Left lung (tissue), 10 donors: ENCODE results near the gene NFIA. TPM values are rescaled to one million over a fixed set of nuclear protein-coding genes. Genes with fewer than 3 reads are reported as not detected.

Experiments
- ATAC-seq: fragments of 200-7000 bp; cut with Tn5 transposase; one replicate; pipeline ENCODE4 v1.9.1; 2020; ENCODE audit warnings: moderate library complexity
- DNase-seq, 4 donors: peaks; one replicate each; pipeline ENCODE4 v3.0.0-alpha.2; 2013 to 2020
- H3K27ac ChIP-seq, 2 donors: fragments of 200-600 bp; sonication (generic) in 1 of 2; one replicate each; pipeline versions ENCODE4 v1.5.0 to v1.8.0; 2020 to 2021
- H3K27me3 ChIP-seq, 2 donors: fragments of 200-600 bp; sonication (generic) in 1 of 2; one replicate each; pipeline versions ENCODE4 v1.5.0 to v1.8.0; 2020 to 2021
- H3K36me3 ChIP-seq, 2 donors: fragments of 200-600 bp; sonication (generic) in 1 of 2; one replicate each; pipeline versions ENCODE4 v1.5.0 to v1.8.0; 2020 to 2021
- H3K4me1 ChIP-seq, 2 donors: fragments of 200-600 bp; one replicate each; pipeline ENCODE4 v1.8.0; 2021
- H3K4me3 ChIP-seq, 2 donors: fragments of 200-600 bp; sonication (generic) in 1 of 2; one replicate each; pipeline versions ENCODE4 v1.5.0 to v1.8.0; 2020 to 2021; ENCODE audit warnings: mild to moderate bottlenecking in 1 of 2
- H3K9me3 ChIP-seq, 2 donors: fragments of 200-600 bp; sonication (generic) in 1 of 2; one replicate each; pipeline versions ENCODE4 v1.5.0 to v1.8.0; 2020 to 2021
- intact Hi-C, 2 donors: fragments of 100-400 bp; cut with DNase I; formaldehyde crosslinking; loops; one replicate each; pipeline versions ENCODE4 v1.11.2 to v1.14.2; 2022
- polyA plus RNA-seq, 6 donors: library from polyadenylated mRNA; unstranded; fragments of 120-200 nt; gene quantifications; one replicate each; pipeline ENCODE4 v1.2.1, GENCODE V29; 2013; ENCODE audit not compliant: insufficient read length in 6 of 6
- total RNA-seq, 2 donors: library from RNA; stranded (reverse); fragmentation: NEBNext Ultra II Directional; extraction: Animal tissue kit (Norgen Biotek cat#: 25700); gene quantifications; one replicate each; pipeline ENCODE4 v1.2.1, GENCODE V29; 2021
- TF ChIP-seq, protein P1 (sequence below), 2 donors: fragments of 200-600 bp; sonication (generic) in 1 of 2; IDR thresholded peaks; one replicate each; pipeline versions ENCODE4 v1.5.0 to v1.8.0; 2021; ENCODE audit warnings: antibody characterized with exemption in 2 of 2
- donor health status: DM: no; HTN: yes; CAD: no.
- donor health status: DM: no; HTN: no; CAD: no.

Gene NFIA
- total and polyA plus RNA-seq, 8 donors = 30.4 to 60.7 (median 37.6) TPM

DNA sequence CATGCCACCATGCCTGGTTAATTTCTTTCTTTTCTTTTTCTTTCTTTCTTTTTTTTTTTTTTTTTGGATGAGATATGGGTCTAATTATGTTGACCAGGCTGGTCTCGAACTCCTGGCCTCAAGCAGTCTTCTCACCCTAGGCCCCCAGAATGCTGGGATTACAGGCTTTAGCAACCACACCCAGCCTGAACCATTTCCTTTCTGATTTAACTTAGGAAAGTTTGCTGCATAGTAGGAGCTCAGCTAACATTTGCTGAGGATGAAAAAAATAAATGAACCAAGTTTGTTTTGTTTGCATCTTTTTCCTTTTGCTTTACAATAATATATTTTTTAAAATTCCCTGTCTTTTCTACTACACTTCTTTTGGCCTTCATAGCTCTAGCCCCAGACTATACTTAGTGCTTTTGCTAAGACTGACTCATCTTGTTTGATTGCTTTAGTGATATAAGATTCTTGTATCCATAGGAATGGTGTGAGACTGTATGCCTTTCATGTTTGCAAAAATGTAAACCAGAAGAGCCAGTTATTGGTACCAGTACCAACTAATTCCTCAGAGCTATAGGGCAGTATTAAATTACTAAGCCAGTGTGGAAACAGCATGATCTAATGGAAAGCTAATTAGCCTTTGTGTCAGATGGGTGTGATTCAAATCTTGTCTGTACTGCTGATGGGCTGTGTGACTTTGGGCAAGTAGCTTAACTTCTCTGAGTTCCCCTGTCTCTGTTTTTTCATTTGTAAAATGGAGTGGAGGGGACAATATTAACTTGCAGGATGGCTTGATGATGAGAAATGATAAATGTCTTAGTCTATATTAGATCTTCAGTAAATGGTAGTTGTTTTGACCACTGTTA is 66.9 kb downstream of the NFIA start:
- no peak for ATAC-seq
- H3K4me1 ChIP-seq = peaks cover 0 to 6% of the 10 kb centered on the region in 2 donors

DNA sequence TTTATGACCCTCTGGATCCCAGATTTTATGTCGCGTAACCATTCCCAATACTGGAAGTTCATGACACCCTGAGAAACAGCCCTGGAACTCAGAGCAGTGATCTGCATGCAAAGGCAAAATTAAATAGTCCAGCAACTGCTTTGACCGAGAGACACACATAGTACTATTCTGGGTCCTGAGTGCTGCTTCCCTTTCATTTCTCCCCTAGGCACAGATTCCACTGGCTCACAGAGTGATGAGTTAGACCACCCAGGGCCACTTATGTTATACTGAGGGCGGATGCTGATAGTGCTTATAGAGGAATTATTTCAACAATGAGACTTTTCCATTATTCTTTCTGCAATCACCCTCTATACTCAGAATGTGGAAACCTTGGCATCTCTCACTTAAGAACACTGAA is 69.2 kb downstream of the NFIA start:
- H3K27me3 ChIP-seq = no peaks in the 10 kb centered on the region
- H3K4me1 ChIP-seq = peaks cover 2 to 6% of the 10 kb centered on the region in 2 donors
- DNase-seq (no peak), ATAC-seq (no peak)
- no peaks in the 10 kb centered on the region for H3K36me3 ChIP-seq
- H3K27ac ChIP-seq = no peak overlapping the region
- TF ChIP-seq, protein P1, sequence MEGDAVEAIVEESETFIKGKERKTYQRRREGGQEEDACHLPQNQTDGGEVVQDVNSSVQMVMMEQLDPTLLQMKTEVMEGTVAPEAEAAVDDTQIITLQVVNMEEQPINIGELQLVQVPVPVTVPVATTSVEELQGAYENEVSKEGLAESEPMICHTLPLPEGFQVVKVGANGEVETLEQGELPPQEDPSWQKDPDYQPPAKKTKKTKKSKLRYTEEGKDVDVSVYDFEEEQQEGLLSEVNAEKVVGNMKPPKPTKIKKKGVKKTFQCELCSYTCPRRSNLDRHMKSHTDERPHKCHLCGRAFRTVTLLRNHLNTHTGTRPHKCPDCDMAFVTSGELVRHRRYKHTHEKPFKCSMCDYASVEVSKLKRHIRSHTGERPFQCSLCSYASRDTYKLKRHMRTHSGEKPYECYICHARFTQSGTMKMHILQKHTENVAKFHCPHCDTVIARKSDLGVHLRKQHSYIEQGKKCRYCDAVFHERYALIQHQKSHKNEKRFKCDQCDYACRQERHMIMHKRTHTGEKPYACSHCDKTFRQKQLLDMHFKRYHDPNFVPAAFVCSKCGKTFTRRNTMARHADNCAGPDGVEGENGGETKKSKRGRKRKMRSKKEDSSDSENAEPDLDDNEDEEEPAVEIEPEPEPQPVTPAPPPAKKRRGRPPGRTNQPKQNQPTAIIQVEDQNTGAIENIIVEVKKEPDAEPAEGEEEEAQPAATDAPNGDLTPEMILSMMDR (IDR thresholded peaks at IDR 0.05) = no peak
- H3K4me3 ChIP-seq = no peak overlapping the region
- intact Hi-C loops = no loop called here
- no peaks in the 10 kb centered on the region for H3K9me3 ChIP-seq

More for the DNA sequence above, 66.9 kb downstream of the NFIA start:
- no peaks in the 10 kb centered on the region for H3K27me3 ChIP-seq
- TF ChIP-seq, protein P1 (IDR thresholded peaks at IDR 0.05) = no peak
- intact Hi-C loops = no loop called here
- H3K9me3 ChIP-seq = no peaks in the 10 kb centered on the region
- no peak for DNase-seq
- H3K27ac ChIP-seq = no peak overlapping the region
- no peak overlapping the region for H3K4me3 ChIP-seq
- H3K36me3 ChIP-seq = no peaks in the 10 kb centered on the region

DNA sequence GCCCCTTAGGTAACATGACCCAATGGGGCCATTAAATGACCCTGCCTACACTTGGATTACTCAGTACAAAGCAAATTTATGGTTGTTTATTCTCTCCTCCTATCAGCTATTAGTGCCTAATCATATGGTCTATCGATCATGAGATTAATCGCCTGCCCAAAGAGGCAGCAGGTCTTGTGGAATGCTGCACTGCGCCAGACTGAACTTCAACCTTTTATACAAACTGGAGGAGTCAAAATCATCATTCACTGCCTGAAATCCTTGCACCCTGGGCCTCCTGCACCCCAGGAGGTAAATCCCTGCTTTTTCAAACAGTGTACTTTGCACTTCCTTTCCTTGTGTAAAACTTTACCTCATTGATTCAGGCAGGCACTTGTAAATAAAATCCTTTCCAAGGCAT is 69.7 kb downstream of the NFIA start:
- ATAC-seq = no peak
- TF ChIP-seq, protein P1 (IDR thresholded peaks at IDR 0.05) = no peak
- Histone ChIP-seq H3K4me1 (peaks cover 6% of the 10 kb centered on the region in 2 donors), H3K36me3 (no peaks in the 10 kb centered on the region), H3K27ac (no peak overlapping the region), H3K9me3 (no peaks in the 10 kb centered on the region), H3K27me3 (no peaks in the 10 kb centered on the region), H3K4me3 (no peak overlapping the region)
- intact Hi-C loops = no loop called here
- DNase-seq = no peak

DNA sequence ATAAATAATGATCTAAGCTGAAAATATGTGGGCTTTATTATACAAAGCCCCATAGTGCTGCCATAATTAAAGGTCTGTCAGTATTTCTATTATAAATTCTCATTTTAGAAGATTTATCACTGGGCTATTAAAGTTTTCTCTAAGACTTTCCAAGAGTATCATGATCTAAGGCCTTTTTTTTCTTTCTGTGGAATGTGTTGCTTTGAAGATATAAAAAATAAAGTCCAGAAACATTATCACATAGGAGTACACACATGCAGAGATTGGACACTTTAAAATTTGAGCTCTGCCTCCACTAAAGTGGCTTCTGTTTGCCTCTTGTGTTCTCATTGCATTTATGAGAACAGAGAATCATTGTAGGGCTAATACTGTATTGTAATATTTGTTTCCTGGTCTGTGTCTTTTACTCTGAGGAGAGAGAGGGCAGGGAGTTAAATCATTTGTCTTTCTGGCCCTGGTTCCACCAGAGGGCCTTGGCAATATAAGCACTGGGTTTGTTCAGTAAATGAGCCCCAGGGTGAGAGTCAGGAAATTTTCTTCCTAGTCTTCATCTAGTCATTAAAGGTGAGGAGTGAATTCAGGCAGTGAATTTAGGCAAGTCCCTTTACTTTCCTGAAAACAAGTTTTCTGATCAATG is 70.2 kb downstream of the NFIA start:
- Histone ChIP-seq H3K36me3 (no peaks in the 10 kb centered on the region), H3K27me3 (no peaks in the 10 kb centered on the region), H3K27ac (no peak overlapping the region), H3K4me3 (no peak overlapping the region), H3K9me3 (no peaks in the 10 kb centered on the region), H3K4me1 (peaks cover 11% of the 10 kb centered on the region in 2 donors)
- ATAC-seq = no peak
- TF ChIP-seq, protein P1 (IDR thresholded peaks at IDR 0.05) = no peak
- intact Hi-C loops = no loop called here
- DNase-seq = no peak
